Trophoblast cell (in vitro differentiated cells and primary cell): ENCODE measurements around the gene KRTAP1-5.
"Not testable (repeated sequence)": the region's sequence is repeated elsewhere in the genome, so short reads cannot be mapped to it uniquely, and the experiment has no call there.

Experiments used
- DNase-seq, 2 donors: peaks; one replicate each; pipeline ENCODE4 v3.0.0-alpha.2; 2016
- H2AFZ ChIP-seq: 2 replicates; pipeline ENCODE4 v1.6.1; 2013; ENCODE audit warnings: low read length, moderate library complexity, mild to moderate bottlenecking; ENCODE audit not compliant: insufficient read depth, poor library complexity
- H2AK5ac ChIP-seq: 2 replicates; pipeline ENCODE4 v1.6.1; 2013; ENCODE audit warnings: mild to moderate bottlenecking, low read length
- H2BK120ac ChIP-seq: 2 replicates; pipeline ENCODE4 v1.6.1; 2013; ENCODE audit warnings: low read length, mild to moderate bottlenecking, moderate library complexity; ENCODE audit not compliant: insufficient read depth, poor library complexity
- H2BK12ac ChIP-seq: 2 replicates; pipeline ENCODE4 v1.6.1; 2013; ENCODE audit warnings: mild to moderate bottlenecking, low read length, moderate library complexity
- H2BK5ac ChIP-seq: 2 replicates; pipeline ENCODE4 v1.6.1; 2013; ENCODE audit warnings: low read length, low read depth, moderate library complexity, mild to moderate bottlenecking; ENCODE audit not compliant: poor library complexity
- H3K14ac ChIP-seq: 2 replicates; pipeline ENCODE4 v1.6.1; 2013; ENCODE audit warnings: mild to moderate bottlenecking, low read length
- H3K18ac ChIP-seq: 2 replicates; pipeline ENCODE4 v1.6.1; 2013; ENCODE audit warnings: mild to moderate bottlenecking, low read length
- H3K23ac ChIP-seq: 2 replicates; pipeline ENCODE4 v1.6.1; 2013; ENCODE audit warnings: low read length
- H3K27ac ChIP-seq: 2 replicates; pipeline ENCODE4 v1.5.1; 2013; ENCODE audit warnings: low read depth, mild to moderate bottlenecking, inconsistent platforms, low read length, moderate library complexity
- H3K27me3 ChIP-seq: 2 replicates; pipeline ENCODE4 v1.6.1; 2013; ENCODE audit warnings: inconsistent platforms, mild to moderate bottlenecking, low read length, moderate library complexity; ENCODE audit not compliant: insufficient read depth
- H3K36me3 ChIP-seq, 2 experiments: 1 replicate in 1 of 2; 2 replicates in 1 of 2; pipeline ENCODE4 v1.6.1; 2013; ENCODE audit warnings: low read length in 2 of 2, mild to moderate bottlenecking in 2 of 2, moderate library complexity in 1 of 2; ENCODE audit not compliant: insufficient read depth in 2 of 2, control insufficient read depth in 1 of 2
- H3K4ac ChIP-seq: 2 replicates; pipeline ENCODE4 v1.6.1; 2013; ENCODE audit warnings: low read depth, mild to moderate bottlenecking, low read length, moderate library complexity
- H3K4me1 ChIP-seq, 2 experiments: 1 replicate in 1 of 2; 2 replicates in 1 of 2; pipeline ENCODE4 v1.6.1; 2013; ENCODE audit warnings: low read length in 2 of 2, mild to moderate bottlenecking in 2 of 2, moderate library complexity in 1 of 2; ENCODE audit not compliant: insufficient read depth in 2 of 2, control insufficient read depth in 1 of 2
- H3K4me2 ChIP-seq: 2 replicates; pipeline ENCODE4 v1.6.1; 2013; ENCODE audit warnings: inconsistent platforms, mild to moderate bottlenecking, low read length, moderate library complexity
- H3K4me3 ChIP-seq: 2 replicates; pipeline ENCODE4 v1.5.1; 2013; ENCODE audit warnings: mild to moderate bottlenecking, low read depth, low read length, inconsistent platforms
- H3K79me1 ChIP-seq: one replicate; pipeline ENCODE4 v1.6.1; 2013; ENCODE audit warnings: low read length
- H3K79me2 ChIP-seq: 2 replicates; pipeline ENCODE4 v1.6.1; 2013; ENCODE audit warnings: low read length, mild to moderate bottlenecking; ENCODE audit not compliant: control insufficient read depth, insufficient read depth, poor library complexity
- H3K9ac ChIP-seq: 2 replicates; pipeline ENCODE4 v1.6.1; 2013; ENCODE audit warnings: mild to moderate bottlenecking, low read length
- H3K9me3 ChIP-seq: 2 replicates; pipeline ENCODE4 v1.6.1; 2013; ENCODE audit warnings: low read depth, mild to moderate bottlenecking, control low read depth, inconsistent platforms, low read length; ENCODE audit not compliant: insufficient read depth
- H4K12ac ChIP-seq: 2 replicates; pipeline ENCODE4 v1.6.1; 2013; ENCODE audit warnings: low read depth, mild to moderate bottlenecking, low read length, moderate library complexity
- H4K8ac ChIP-seq: 2 replicates; pipeline ENCODE4 v1.6.1; 2013; ENCODE audit warnings: low read depth, mild to moderate bottlenecking, low read length, moderate library complexity
- H4K91ac ChIP-seq: one replicate; pipeline ENCODE4 v1.6.1; 2013; ENCODE audit warnings: low read depth, mild to moderate bottlenecking, low read length, moderate library complexity
- WGBS: extraction: QIAGEN DNeasy Blood & Tissue Kit; methylation state at CpG from one replicate; pipeline ENCODE4 v1.1.7; 2013; ENCODE audit warnings: missing lambda C conversion rate; ENCODE audit not compliant: insufficient read length, insufficient coverage; ENCODE audit errors: extremely low coverage; 5-methylcytosine and 5-hydroxymethylcytosine counted together

Gene KRTAP1-5

DNA sequence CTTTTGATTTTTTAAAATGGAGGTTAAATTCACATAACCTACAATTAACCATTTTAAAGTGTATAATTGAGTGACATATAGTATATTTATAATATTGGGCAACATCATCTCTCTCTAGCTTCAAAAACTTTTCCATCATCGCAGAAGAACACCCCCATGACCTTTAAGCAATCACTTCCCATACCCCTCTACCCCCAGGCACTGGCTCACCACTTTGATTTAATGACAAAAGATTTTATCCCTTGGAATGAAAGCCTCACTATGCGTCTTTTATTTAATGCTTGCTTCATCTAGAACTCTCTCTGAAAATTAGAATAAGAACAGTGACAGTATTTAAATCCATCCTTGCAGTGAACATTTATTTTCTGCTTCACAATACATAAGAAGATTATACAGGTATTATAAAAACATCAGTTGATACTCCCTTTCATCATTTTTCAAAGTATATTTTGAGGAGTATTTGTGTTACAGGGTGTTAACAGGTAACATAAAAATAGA lies 10.9 kb upstream of the KRTAP1-5 start:
- no peak overlapping the region for H3K4ac ChIP-seq
- WGBS = no CpG with 5 or more reads among the region's 2 CpGs
- no peak overlapping the region for H2BK120ac ChIP-seq
- no peaks in the 10 kb centered on the region for H3K9me3 ChIP-seq
- H3K4me2 ChIP-seq = no peak overlapping the region
- no peak overlapping the region for H3K9ac ChIP-seq
- no peak overlapping the region for H3K18ac ChIP-seq
- H4K12ac ChIP-seq = no peak overlapping the region
- no peak overlapping the region for H3K14ac ChIP-seq
- no peak overlapping the region for H3K27ac ChIP-seq
- H4K8ac ChIP-seq = no peak overlapping the region
- H3K79me1 ChIP-seq = no peaks in the 10 kb centered on the region
- no peaks in the 10 kb centered on the region for H3K4me1 ChIP-seq
- H3K36me3 ChIP-seq = no peaks in the 10 kb centered on the region
- H2BK12ac ChIP-seq = no peak overlapping the region
- no peak overlapping the region for H3K4me3 ChIP-seq
- no peak overlapping the region for H3K23ac ChIP-seq
- no peak overlapping the region for H4K91ac ChIP-seq
- no peak for DNase-seq
- H2AK5ac ChIP-seq = no peak overlapping the region
- H3K79me2 ChIP-seq = no peaks in the 10 kb centered on the region
- H2BK5ac ChIP-seq = no peak overlapping the region
- no peaks in the 10 kb centered on the region for H3K27me3 ChIP-seq
- no peak overlapping the region for H2AFZ ChIP-seq

DNA sequence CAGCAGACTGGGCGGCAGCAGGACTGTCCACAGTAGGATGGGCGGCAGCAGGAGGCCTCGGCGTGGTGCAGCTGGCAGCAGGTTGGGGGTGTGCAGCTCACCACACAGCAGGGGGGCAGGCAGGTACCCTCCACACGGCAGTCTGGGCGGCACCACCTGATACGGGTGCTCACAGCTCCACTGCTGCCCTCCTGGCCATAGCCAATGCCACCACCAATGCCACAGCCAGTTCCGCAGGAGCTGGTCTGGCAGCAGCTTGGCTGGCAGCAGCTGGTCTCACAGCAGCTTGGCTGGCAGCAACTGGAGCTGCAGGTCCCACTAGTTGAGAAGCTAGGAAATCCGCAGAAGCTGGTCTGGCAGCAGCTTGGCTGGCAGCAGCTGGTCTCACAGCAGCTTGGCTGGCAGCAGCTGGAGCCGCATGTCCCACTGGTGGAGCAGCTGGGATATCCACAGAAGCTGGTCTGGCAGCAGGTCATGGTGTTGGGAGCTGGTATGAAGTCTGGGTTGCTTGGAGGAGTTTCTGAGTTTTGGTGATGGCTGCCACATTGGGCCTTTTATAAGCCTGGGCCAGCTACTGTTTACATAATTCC lies 7.4 kb upstream of the KRTAP1-5 start, which contains the start of gene KRTAP1-3:
Gene KRTAP1-3 (minus strand): TSS at position 529 of the 590 bp plus-strand sequence. CDS start 53 bp downstream, at position 476.
- not testable (repeated sequence) for H3K4ac ChIP-seq, H3K4me2 ChIP-seq, H3K36me3 ChIP-seq, H3K14ac ChIP-seq, H3K23ac ChIP-seq, H3K4me3 ChIP-seq, H3K27ac ChIP-seq, H3K79me1 ChIP-seq, H3K9me3 ChIP-seq, DNase-seq, H2BK5ac ChIP-seq, H3K79me2 ChIP-seq, H4K91ac ChIP-seq, H3K9ac ChIP-seq, H3K18ac ChIP-seq, H3K27me3 ChIP-seq, H2AK5ac ChIP-seq, H2AFZ ChIP-seq, H4K8ac ChIP-seq, H3K4me1 ChIP-seq, H4K12ac ChIP-seq, H2BK120ac ChIP-seq, H2BK12ac ChIP-seq
- no CpG with 5 or more reads among the region's 10 CpGs for WGBS

DNA sequence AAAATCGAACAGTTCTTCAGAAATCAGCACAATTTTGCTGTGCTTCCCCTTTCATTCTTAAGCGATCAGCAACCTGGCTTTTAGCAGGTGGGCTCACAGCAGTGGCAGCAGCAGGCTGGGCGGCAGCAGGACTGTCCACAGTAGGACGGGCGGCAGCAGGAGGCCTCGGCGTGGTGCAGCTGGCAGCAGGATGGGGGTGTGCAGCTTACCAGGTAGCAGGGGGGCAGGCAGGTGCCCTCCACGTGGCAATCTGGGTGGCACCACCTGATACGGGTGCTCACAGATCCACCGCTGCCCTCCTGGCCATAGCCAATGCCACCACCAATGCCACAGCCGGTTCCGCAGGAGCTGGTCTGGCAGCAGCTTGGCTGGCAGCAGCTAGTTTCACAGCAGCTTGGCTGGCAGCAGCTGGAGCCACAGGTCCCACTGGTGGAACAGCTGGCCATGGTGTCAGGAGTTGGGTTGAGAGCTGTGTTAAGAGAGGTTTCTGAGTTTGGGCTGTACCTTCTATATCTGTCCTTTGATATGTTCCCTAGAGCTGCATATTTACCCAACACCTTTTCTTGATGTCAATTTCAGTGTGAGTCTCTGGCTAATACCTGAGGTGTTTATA lies 2.7 kb upstream of the KRTAP1-5 start, which contains the start of gene KRTAP1-4:
Gene KRTAP1-4 (minus strand): TSS at position 563 of the 613 bp plus-strand sequence. CDS start 117 bp downstream, at position 446.
- Histone ChIP-seq H2BK120ac (no peak within 1 kb of the TSS), H3K36me3 (no peaks in the 10 kb centered on the region), H3K9me3 (no peaks in the 10 kb centered on the region), H3K4me3 (no peak within 1 kb of the TSS), H3K27me3 (no peaks in the 10 kb centered on the region), H3K27ac (no peak within 1 kb of the TSS), H3K79me1 (no peaks in the 10 kb centered on the region), H4K8ac (no peak within 1 kb of the TSS), H4K12ac (no peak within 1 kb of the TSS), H3K4me1 (no peaks in the 10 kb centered on the region), H3K23ac (no peak within 1 kb of the TSS), H2AFZ (no peak within 1 kb of the TSS), H3K14ac (no peak within 1 kb of the TSS), H2BK12ac (no peak within 1 kb of the TSS), H3K18ac (no peak within 1 kb of the TSS), H2BK5ac (no peak within 1 kb of the TSS), H3K79me2 (no peaks in the 10 kb centered on the region), H3K9ac (no peak within 1 kb of the TSS), H2AK5ac (no peak within 1 kb of the TSS), H3K4ac (no peak within 1 kb of the TSS), H4K91ac (no peak within 1 kb of the TSS), H3K4me2 (no peak within 1 kb of the TSS)
- DNase-seq = no peak
- no CpG with 5 or more reads among the region's 12 CpGs for WGBS

DNA sequence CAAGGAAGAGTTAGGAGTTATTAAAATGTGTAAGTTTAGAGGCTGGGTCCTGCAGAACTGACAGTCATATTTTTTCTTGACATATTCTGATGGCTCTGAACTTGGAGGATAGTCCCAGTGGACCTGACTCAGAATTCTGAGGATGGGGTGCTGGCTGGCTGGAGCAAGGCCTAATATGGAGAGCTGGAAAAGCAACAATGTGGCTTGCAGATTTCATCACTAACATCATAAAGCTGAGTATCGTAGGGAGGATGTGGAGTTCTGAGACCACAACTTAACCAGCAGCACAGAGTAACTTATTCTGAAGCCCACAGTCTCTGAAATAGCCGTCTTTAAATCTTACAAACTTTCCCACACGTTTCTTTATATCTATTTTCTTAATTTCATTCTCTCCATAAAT lies 2.3 kb downstream of the KRTAP1-5 start:
- H3K18ac ChIP-seq = no peak overlapping the region
- H4K12ac ChIP-seq = no peak overlapping the region
- no peak overlapping the region for H2AFZ ChIP-seq
- H3K4me1 ChIP-seq = no peaks in the 10 kb centered on the region
- no peak overlapping the region for H4K8ac ChIP-seq
- H3K23ac ChIP-seq = no peak overlapping the region
- H2BK120ac ChIP-seq = no peak overlapping the region
- H3K4me3 ChIP-seq = no peak overlapping the region
- H3K27ac ChIP-seq = no peak overlapping the region
- no peaks in the 10 kb centered on the region for H3K79me2 ChIP-seq
- no peak overlapping the region for H3K14ac ChIP-seq
- DNase-seq = no peak
- H2AK5ac ChIP-seq = no peak overlapping the region
- 100% methylated on average over 2 of the region's 3 CpGs for WGBS
- H3K9me3 ChIP-seq = no peaks in the 10 kb centered on the region
- H3K9ac ChIP-seq = no peak overlapping the region
- H3K79me1 ChIP-seq = no peaks in the 10 kb centered on the region
- H4K91ac ChIP-seq = no peak overlapping the region
- H2BK5ac ChIP-seq = no peak overlapping the region
- no peak overlapping the region for H2BK12ac ChIP-seq
- H3K4ac ChIP-seq = no peak overlapping the region
- no peaks in the 10 kb centered on the region for H3K27me3 ChIP-seq
- no peak overlapping the region for H3K4me2 ChIP-seq
- no peaks in the 10 kb centered on the region for H3K36me3 ChIP-seq
